ENCODE results near the gene CFAP299.

- TF ChIP-seq CREB1 (IDR thresholded peaks at IDR 0.05) (no peak), NRF1 (IDR thresholded peaks at IDR 0.05; ENCODE audit: low read depth, low read length) (no peak), TEAD4 (IDR thresholded peaks at IDR 0.05; ENCODE audit: low read depth, low read length) (no peak), POLR2A (IDR thresholded peaks at IDR 0.05; ENCODE audit: control extremely low read depth in 1 of 2, low read depth in 2 of 2, low read length in 2 of 2) (no peak), TAF7 (optimal IDR thresholded peaks at IDR 0.05; ENCODE audit: borderline replicate concordance, low read depth, low read length) (no peak), CTCF (IDR thresholded peaks at IDR 0.05; ENCODE audit: control extremely low read depth in 1 of 3, insufficient read depth in 1 of 3, low read depth in 1 of 3, low read length in 3 of 3) (no peak), SIX5 (IDR thresholded peaks at IDR 0.05; ENCODE audit: low read depth, low read length) (no peak)
Measured at GRCh38 chr4:80967346-80967745, 631.8 kb downstream of the CFAP299 start.
